ENCODE results near the gene SPNS3.

DNA sequence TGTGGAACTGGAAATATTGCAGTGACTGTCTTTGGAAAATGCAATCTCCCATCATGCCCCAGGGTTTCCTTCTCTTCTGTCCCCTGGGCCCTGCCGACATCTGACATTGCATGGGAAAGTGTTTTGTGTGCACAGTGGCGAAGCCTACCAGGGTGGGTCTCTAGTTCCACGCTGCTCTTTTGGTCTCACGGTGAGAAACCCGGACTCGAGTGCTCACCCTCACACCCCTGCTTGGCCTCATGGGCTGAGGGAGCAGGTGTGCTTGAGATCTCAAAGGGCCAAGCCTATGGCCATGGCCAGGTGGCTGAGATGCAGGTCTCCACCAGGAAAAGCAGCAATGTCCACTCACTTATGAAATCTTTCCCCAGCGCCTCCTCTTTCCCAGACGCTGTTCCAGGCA, 32.0 kb downstream of the SPNS3 start:
- TF ChIP-seq, protein P1, sequence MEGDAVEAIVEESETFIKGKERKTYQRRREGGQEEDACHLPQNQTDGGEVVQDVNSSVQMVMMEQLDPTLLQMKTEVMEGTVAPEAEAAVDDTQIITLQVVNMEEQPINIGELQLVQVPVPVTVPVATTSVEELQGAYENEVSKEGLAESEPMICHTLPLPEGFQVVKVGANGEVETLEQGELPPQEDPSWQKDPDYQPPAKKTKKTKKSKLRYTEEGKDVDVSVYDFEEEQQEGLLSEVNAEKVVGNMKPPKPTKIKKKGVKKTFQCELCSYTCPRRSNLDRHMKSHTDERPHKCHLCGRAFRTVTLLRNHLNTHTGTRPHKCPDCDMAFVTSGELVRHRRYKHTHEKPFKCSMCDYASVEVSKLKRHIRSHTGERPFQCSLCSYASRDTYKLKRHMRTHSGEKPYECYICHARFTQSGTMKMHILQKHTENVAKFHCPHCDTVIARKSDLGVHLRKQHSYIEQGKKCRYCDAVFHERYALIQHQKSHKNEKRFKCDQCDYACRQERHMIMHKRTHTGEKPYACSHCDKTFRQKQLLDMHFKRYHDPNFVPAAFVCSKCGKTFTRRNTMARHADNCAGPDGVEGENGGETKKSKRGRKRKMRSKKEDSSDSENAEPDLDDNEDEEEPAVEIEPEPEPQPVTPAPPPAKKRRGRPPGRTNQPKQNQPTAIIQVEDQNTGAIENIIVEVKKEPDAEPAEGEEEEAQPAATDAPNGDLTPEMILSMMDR (IDR thresholded peaks at IDR 0.05; ENCODE audit: low read length): no peak
- TF ChIP-seq EZH2 (IDR thresholded peaks at IDR 0.05; ENCODE audit: borderline replicate concordance, low read length): no peak

Measured in OCI-LY1 (cell line).